HepG2 (cell line): ENCODE results near the gene TMEM79. TPM values are rescaled to one million over a fixed set of nuclear protein-coding genes. Genes with fewer than 3 reads are reported as not detected.
A peak's percentile ranks its signal among the peaks of the same experiment; 100 is the strongest.

Experiments used
- ATF7-NPFF ChIP-seq: sonication (generic); formaldehyde crosslinking; IDR thresholded peaks from 2 replicates; pipeline ENCODE4 v1.8.1; 2023; ENCODE audit warnings: mild to moderate bottlenecking, low read depth, missing genetic modification reagents, moderate library complexity
- HDAC1 ChIP-seq: sonication (generic); formaldehyde crosslinking; IDR thresholded peaks from 2 replicates; pipeline ENCODE4 v1.5.1; 2020; ENCODE audit warnings: mild to moderate bottlenecking, missing genetic modification reagents
- MTA1 ChIP-seq: sonication (generic); formaldehyde crosslinking; IDR thresholded peaks from 2 replicates; pipeline ENCODE4 v1.4.0; 2020; ENCODE audit warnings: missing genetic modification reagents, mild to moderate bottlenecking, borderline replicate concordance
- SMARCE1 ChIP-seq: fragments of 450-650 bp; IDR thresholded peaks from 2 replicates; pipeline ENCODE4 v1.6.1; 2017; ENCODE audit warnings: borderline replicate concordance
- ZNF543 ChIP-seq: sonication (generic); formaldehyde crosslinking; IDR thresholded peaks from 2 replicates; pipeline ENCODE4 v1.4.0; 2020; ENCODE audit warnings: mild to moderate bottlenecking, missing genetic modification reagents
- polyA plus RNA-seq, 8 experiments: library from polyadenylated mRNA; depleted of rRNA in 3 of 8; stranded (reverse) in 7 of 8; unstranded in 1 of 8; fragments of >200 nt; fragmentation: Illumina TruSeq in 4 of 8; extraction: Trizol in 4 of 8; gene quantifications; 2 replicates each; pipeline versions ENCODE4 v1.2.1 to v1.2.3, GENCODE V29; 2011 to 2016; ENCODE audit warnings: low read depth in 4 of 8, missing spikeins in 1 of 8, mixed read lengths in 1 of 8; ENCODE audit not compliant: insufficient read depth in 1 of 8
- total RNA-seq, 5 experiments: library from RNA; depleted of rRNA; stranded (reverse); fragments of >200 nt; fragmentation: Illumina TruSeq; extraction: Trizol; gene quantifications; 2 replicates each; pipeline ENCODE4 v1.2.3, GENCODE V29; 2016; ENCODE audit warnings: low read depth in 1 of 5
- TF ChIP-seq, protein P1 (sequence below): sonication (generic); formaldehyde crosslinking; IDR thresholded peaks from 2 replicates; pipeline ENCODE4 v1.4.0; 2020; ENCODE audit warnings: mild to moderate bottlenecking, missing genetic modification reagents
- TF ChIP-seq, protein P2 (sequence below): sonication (generic); formaldehyde crosslinking; IDR thresholded peaks from 2 replicates; pipeline ENCODE4 v1.5.1; 2020; ENCODE audit warnings: mild to moderate bottlenecking, missing genetic modification reagents, moderate library complexity
- TF ChIP-seq, protein P3 (sequence below): sonication (generic); formaldehyde crosslinking; IDR thresholded peaks from 2 replicates; pipeline ENCODE4 v1.5.1; 2020; ENCODE audit warnings: mild to moderate bottlenecking, missing genetic modification reagents, moderate library complexity
- TF ChIP-seq, protein P4 (sequence below), 2 experiments: fragments of 450-650 bp in 1 of 2; sonication (generic) in 1 of 2; formaldehyde crosslinking in 1 of 2; IDR thresholded peaks; 2 replicates each; pipeline versions ENCODE4 v1.6.1 to v1.8.0; 2016 to 2022; ENCODE audit warnings: antibody characterized with exemption in 1 of 2, mild to moderate bottlenecking in 1 of 2, missing genetic modification reagents in 1 of 2

TMEM79 gene
- total and polyA plus RNA-seq, 2 of the 13 experiments (the other 11 are each of a cell fraction or from before 2014, with no cell fraction given) = 1.2 to 1.9 TPM

DNA sequence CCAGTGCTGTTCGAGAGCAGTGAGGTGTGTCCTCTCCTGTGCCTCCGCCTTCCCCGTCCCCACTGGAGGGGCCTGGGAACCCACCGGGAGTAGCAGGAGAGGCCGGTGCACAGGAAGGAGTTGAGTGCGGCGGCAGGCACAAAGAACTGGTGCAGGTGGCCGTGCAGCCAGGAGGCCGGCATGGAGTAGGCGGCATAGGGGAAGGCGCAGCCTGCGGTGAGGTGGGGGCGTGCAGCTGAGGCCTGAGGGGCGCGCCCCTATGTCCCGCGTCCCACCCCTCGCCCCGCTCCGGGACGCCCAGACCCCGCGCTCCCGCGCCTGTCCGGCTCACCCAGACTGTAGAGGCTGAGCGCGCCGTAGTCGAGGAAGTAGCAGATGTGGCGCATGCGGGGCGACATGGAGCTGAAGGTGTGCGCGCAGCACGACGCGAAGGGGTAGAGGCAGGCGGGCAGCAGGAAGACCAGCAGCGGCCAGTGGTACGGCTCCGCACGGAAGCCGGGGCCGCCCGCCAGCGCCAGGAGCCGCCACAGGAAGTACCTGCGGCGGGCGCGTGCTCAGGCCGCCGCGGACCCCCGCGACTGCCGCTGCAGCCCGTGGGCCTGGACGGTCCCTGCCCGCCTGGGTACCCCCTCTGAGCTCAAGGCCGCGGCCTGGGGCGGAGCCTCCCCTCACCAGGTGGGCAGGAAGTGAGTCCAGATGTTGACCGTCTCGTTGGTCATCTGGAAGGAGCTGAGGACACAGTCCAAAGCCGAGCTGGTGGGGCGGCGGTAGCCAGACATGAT is 38.5 kb upstream of the TMEM79 start (continued):
- TF ChIP-seq, protein P1, sequence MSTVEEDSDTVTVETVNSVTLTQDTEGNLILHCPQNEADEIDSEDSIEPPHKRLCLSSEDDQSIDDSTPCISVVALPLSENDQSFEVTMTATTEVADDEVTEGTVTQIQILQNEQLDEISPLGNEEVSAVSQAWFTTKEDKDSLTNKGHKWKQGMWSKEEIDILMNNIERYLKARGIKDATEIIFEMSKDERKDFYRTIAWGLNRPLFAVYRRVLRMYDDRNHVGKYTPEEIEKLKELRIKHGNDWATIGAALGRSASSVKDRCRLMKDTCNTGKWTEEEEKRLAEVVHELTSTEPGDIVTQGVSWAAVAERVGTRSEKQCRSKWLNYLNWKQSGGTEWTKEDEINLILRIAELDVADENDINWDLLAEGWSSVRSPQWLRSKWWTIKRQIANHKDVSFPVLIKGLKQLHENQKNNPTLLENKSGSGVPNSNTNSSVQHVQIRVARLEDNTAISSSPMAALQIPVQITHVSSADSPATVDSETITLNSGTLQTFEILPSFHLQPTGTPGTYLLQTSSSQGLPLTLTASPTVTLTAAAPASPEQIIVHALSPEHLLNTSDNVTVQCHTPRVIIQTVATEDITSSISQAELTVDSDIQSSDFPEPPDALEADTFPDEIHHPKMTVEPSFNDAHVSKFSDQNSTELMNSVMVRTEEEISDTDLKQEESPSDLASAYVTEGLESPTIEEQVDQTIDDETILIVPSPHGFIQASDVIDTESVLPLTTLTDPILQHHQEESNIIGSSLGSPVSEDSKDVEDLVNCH (CRISPR knock-in tag) = 0 out of 2 replicates have a peak, but pooled peaks have one; percentile 33
- TF ChIP-seq, protein P2, sequence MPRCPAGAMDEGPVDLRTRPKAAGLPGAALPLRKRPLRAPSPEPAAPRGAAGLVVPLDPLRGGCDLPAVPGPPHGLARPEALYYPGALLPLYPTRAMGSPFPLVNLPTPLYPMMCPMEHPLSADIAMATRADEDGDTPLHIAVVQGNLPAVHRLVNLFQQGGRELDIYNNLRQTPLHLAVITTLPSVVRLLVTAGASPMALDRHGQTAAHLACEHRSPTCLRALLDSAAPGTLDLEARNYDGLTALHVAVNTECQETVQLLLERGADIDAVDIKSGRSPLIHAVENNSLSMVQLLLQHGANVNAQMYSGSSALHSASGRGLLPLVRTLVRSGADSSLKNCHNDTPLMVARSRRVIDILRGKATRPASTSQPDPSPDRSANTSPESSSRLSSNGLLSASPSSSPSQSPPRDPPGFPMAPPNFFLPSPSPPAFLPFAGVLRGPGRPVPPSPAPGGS (CRISPR knock-in tag) = peak; percentile 72; the same call in 1 of the 2 replicates
- TF ChIP-seq SMARCE1 (no peak), ZNF543 (CRISPR knock-in tag) (peak; percentile 72; the same call in 1 of the 2 replicates), MTA1 (CRISPR knock-in tag) (peak; percentile 50; the same call in 1 of the 2 replicates), ATF7-NPFF (CRISPR knock-in tag) (peak; percentile 65; the same call in 1 of the 2 replicates), HDAC1 (CRISPR knock-in tag) (no peak)
- TF ChIP-seq, protein P3, sequence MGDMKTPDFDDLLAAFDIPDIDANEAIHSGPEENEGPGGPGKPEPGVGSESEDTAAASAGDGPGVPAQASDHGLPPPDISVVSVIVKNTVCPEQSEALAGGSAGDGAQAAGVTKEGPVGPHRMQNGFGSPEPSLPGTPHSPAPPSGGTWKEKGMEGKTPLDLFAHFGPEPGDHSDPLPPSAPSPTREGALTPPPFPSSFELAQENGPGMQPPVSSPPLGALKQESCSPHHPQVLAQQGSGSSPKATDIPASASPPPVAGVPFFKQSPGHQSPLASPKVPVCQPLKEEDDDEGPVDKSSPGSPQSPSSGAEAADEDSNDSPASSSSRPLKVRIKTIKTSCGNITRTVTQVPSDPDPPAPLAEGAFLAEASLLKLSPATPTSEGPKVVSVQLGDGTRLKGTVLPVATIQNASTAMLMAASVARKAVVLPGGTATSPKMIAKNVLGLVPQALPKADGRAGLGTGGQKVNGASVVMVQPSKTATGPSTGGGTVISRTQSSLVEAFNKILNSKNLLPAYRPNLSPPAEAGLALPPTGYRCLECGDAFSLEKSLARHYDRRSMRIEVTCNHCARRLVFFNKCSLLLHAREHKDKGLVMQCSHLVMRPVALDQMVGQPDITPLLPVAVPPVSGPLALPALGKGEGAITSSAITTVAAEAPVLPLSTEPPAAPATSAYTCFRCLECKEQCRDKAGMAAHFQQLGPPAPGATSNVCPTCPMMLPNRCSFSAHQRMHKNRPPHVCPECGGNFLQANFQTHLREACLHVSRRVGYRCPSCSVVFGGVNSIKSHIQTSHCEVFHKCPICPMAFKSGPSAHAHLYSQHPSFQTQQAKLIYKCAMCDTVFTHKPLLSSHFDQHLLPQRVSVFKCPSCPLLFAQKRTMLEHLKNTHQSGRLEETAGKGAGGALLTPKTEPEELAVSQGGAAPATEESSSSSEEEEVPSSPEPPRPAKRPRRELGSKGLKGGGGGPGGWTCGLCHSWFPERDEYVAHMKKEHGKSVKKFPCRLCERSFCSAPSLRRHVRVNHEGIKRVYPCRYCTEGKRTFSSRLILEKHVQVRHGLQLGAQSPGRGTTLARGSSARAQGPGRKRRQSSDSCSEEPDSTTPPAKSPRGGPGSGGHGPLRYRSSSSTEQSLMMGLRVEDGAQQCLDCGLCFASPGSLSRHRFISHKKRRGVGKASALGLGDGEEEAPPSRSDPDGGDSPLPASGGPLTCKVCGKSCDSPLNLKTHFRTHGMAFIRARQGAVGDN = peak; percentile 99
- TF ChIP-seq, protein P4, sequence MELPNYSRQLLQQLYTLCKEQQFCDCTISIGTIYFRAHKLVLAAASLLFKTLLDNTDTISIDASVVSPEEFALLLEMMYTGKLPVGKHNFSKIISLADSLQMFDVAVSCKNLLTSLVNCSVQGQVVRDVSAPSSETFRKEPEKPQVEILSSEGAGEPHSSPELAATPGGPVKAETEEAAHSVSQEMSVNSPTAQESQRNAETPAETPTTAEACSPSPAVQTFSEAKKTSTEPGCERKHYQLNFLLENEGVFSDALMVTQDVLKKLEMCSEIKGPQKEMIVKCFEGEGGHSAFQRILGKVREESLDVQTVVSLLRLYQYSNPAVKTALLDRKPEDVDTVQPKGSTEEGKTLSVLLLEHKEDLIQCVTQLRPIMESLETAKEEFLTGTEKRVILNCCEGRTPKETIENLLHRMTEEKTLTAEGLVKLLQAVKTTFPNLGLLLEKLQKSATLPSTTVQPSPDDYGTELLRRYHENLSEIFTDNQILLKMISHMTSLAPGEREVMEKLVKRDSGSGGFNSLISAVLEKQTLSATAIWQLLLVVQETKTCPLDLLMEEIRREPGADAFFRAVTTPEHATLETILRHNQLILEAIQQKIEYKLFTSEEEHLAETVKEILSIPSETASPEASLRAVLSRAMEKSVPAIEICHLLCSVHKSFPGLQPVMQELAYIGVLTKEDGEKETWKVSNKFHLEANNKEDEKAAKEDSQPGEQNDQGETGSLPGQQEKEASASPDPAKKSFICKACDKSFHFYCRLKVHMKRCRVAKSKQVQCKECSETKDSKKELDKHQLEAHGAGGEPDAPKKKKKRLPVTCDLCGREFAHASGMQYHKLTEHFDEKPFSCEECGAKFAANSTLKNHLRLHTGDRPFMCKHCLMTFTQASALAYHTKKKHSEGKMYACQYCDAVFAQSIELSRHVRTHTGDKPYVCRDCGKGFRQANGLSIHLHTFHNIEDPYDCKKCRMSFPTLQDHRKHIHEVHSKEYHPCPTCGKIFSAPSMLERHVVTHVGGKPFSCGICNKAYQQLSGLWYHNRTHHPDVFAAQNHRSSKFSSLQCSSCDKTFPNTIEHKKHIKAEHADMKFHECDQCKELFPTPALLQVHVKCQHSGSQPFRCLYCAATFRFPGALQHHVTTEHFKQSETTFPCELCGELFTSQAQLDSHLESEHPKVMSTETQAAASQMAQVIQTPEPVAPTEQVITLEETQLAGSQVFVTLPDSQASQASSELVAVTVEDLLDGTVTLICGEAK (IDR thresholded peaks at IDR 0.05) = no peak
- TF ChIP-seq, protein P4 (CRISPR knock-in tag; IDR thresholded peaks at IDR 0.05) = peak; percentile 36; the same call in 1 of the 2 replicates
